SK-N-SH (cell line): Measurements from ENCODE around the gene MAP7. TPM values are rescaled to one million over a fixed set of nuclear protein-coding genes. Genes with fewer than 3 reads are reported as not detected.
A peak's percentile ranks its signal among the peaks of the same experiment; 100 is the strongest.

Experiments used
- CTCF ChIA-PET: fragments of 300-600, 350-600 bp; formaldehyde crosslinking; extraction: SDS; loops from one replicate; lab custom pipeline; 2021; lab: Yijun Ruan, JAX
- POLR2A ChIA-PET: fragments of 350-600 bp; sonication (Branson Sonifier 250); formaldehyde crosslinking; extraction: SDS; loops from one replicate; lab custom pipeline; 2020; ENCODE audit warnings: antibody characterized with exemption, inconsistent platforms; lab: Yijun Ruan, JAX
- DNase-seq: peaks from one replicate; pipeline ENCODE4 v3.0.0; 2012
- H2AFZ ChIP-seq: fragments of 200-600 bp; sonication (generic); 2 replicates; pipeline ENCODE4 v1.8.1; 2016; ENCODE audit warnings: antibody characterized with exemption, mild to moderate bottlenecking, low read depth
- H3F3A ChIP-seq: fragments of 200-600 bp; sonication (generic); replicated peaks from 2 replicates; pipeline ENCODE3; 2016; ENCODE audit warnings: antibody characterized with exemption, mild to moderate bottlenecking; ENCODE audit not compliant: insufficient read depth
- H3K27ac ChIP-seq, 2 experiments: fragments of 200-500 bp in 1 of 2; fragments of 200-600 bp in 1 of 2; sonication (Bioruptor generic) in 1 of 2; sonication (generic), shearing (Covaris generic) in 1 of 2; 2 replicates each; pipeline versions ENCODE4 v1.5.1 to v1.6.1; 2014 to 2016; ENCODE audit warnings: low read depth in 2 of 2, inconsistent platforms in 1 of 2, low read length in 1 of 2, mild to moderate bottlenecking in 1 of 2, mixed read lengths in 1 of 2
- H3K27me3 ChIP-seq: fragments of 200-600 bp; sonication (generic), shearing (Covaris generic); 2 replicates; pipeline ENCODE4 v1.6.1; 2016; ENCODE audit warnings: mixed run types; ENCODE audit not compliant: insufficient read depth
- H3K36me3 ChIP-seq, 2 experiments: fragments of 200-500 bp in 1 of 2; fragments of 200-600 bp in 1 of 2; sonication (Bioruptor generic) in 1 of 2; sonication (generic) in 1 of 2; replicated peaks in 1 of 2; 2 replicates each; pipeline versions ENCODE3 to v1.5.1; 2014 to 2016; ENCODE audit warnings: low read length in 1 of 2, mild to moderate bottlenecking in 1 of 2; ENCODE audit not compliant: insufficient read depth in 2 of 2, control insufficient read depth in 1 of 2
- H3K4me1 ChIP-seq, 2 experiments: fragments of 200-500 bp in 1 of 2; fragments of 200-600 bp in 1 of 2; sonication (Bioruptor generic) in 1 of 2; sonication (generic), shearing (Covaris generic) in 1 of 2; 2 replicates each; pipeline versions ENCODE4 v1.5.1 to v1.6.1; 2014 to 2016; ENCODE audit warnings: low read depth in 1 of 2, low read length in 1 of 2, mixed run types in 1 of 2; ENCODE audit not compliant: insufficient read depth in 2 of 2, control insufficient read depth in 1 of 2
- H3K4me2 ChIP-seq: fragments of 200-600 bp; sonication (generic), shearing (Covaris generic); 2 replicates; pipeline ENCODE4 v1.6.1; 2017; ENCODE audit warnings: mixed run types
- H3K4me3 ChIP-seq, 2 experiments: fragments of 200-500 bp in 1 of 2; fragments of 200-600 bp in 1 of 2; sonication (Bioruptor generic) in 1 of 2; sonication (generic), shearing (Covaris generic) in 1 of 2; 2 replicates each; pipeline versions ENCODE4 v1.5.1 to v1.8.1; 2014 to 2016; ENCODE audit warnings: low read depth in 2 of 2, inconsistent platforms in 1 of 2, low read length in 1 of 2, mild to moderate bottlenecking in 1 of 2, mixed read lengths in 1 of 2, moderate library complexity in 1 of 2
- H3K79me2 ChIP-seq: fragments of 200-600 bp; sonication (generic); 2 replicates; pipeline ENCODE4 v1.8.1; 2017; ENCODE audit warnings: mild to moderate bottlenecking; ENCODE audit not compliant: insufficient read depth
- H3K9ac ChIP-seq: fragments of 200-600 bp; sonication (generic); 2 replicates; pipeline ENCODE4 v1.6.1; 2017; ENCODE audit warnings: mixed run types
- H3K9me2 ChIP-seq: fragments of 200-600 bp; sonication (generic); 2 replicates; pipeline ENCODE4 v1.6.1; 2017; ENCODE audit warnings: mixed run types
- H3K9me3 ChIP-seq: fragments of 200-600 bp; sonication (generic); 2 replicates; pipeline ENCODE4 v1.6.1; 2017; ENCODE audit warnings: mixed run types, mild to moderate bottlenecking, moderate library complexity
- H4K20me1 ChIP-seq: fragments of 200-600 bp; sonication (generic); 2 replicates; pipeline ENCODE4 v1.6.1; 2017; ENCODE audit warnings: mild to moderate bottlenecking, mixed run types; ENCODE audit not compliant: insufficient read depth
- CHD2 ChIP-seq: fragments of 150-350 bp; IDR thresholded peaks from 2 replicates; pipeline ENCODE4 v1.6.1; 2018; ENCODE audit warnings: low read length; ENCODE audit not compliant: partially characterized antibody
- ELF1 ChIP-seq: IDR thresholded peaks from 2 replicates; pipeline ENCODE4 v1.4.0; 2012
- EP300 ChIP-seq, 2 experiments: IDR thresholded peaks; 2 replicates each; pipeline versions ENCODE4 v1.4.0 to v1.6.1; 2012; ENCODE audit warnings: borderline replicate concordance in 1 of 2, low read depth in 1 of 2, low read length in 1 of 2
- EZH2phosphoT487 ChIP-seq: fragments of 200-600 bp; sonication (generic); IDR thresholded peaks from 2 replicates; pipeline ENCODE4 v1.6.1; 2017; ENCODE audit warnings: low read depth, mixed run types, mild to moderate bottlenecking, antibody characterized with exemption, moderate library complexity, borderline replicate concordance
- FOSL2 ChIP-seq: IDR thresholded peaks from 2 replicates; pipeline ENCODE4 v1.4.0; 2012; ENCODE audit warnings: low read depth, mild to moderate bottlenecking, moderate library complexity, borderline replicate concordance
- FOXM1 ChIP-seq: IDR thresholded peaks from 2 replicates; pipeline ENCODE4 v1.4.0; 2012; ENCODE audit warnings: low read depth, mild to moderate bottlenecking
- GABPA ChIP-seq: IDR thresholded peaks from 2 replicates; pipeline ENCODE4 v1.4.0; 2012; ENCODE audit warnings: low read depth, mild to moderate bottlenecking
- GATA2 ChIP-seq: sonication (generic); formaldehyde crosslinking; IDR thresholded peaks from 2 replicates; pipeline ENCODE4 v1.5.0; 2020; ENCODE audit warnings: mild to moderate bottlenecking, missing genetic modification reagents
- JUND ChIP-seq: IDR thresholded peaks from 2 replicates; pipeline ENCODE4 v1.4.0; 2012
- NFIC ChIP-seq: IDR thresholded peaks from 2 replicates; pipeline ENCODE4 v1.4.0; 2012; ENCODE audit warnings: borderline replicate concordance
- PBX3 ChIP-seq: IDR thresholded peaks from 2 replicates; pipeline ENCODE4; 2012
- POLR2AphosphoS5 ChIP-seq: IDR thresholded peaks from 2 replicates; pipeline ENCODE4 v1.6.1; 2012; ENCODE audit warnings: low read depth, low read length
- RAD21 ChIP-seq: IDR thresholded peaks from 2 replicates; pipeline ENCODE4 v1.6.1; 2012; ENCODE audit warnings: mild to moderate bottlenecking, low read length
- RCOR1 ChIP-seq: fragments of 150-350 bp; IDR thresholded peaks from 2 replicates; pipeline ENCODE4 v1.6.1; 2017; ENCODE audit warnings: antibody characterized with exemption, low read length
- RFX5 ChIP-seq: IDR thresholded peaks from 2 replicates; pipeline ENCODE4 v1.6.1; 2012; ENCODE audit warnings: mild to moderate bottlenecking, improper control_type of control experiment, low read length
- RXRA ChIP-seq: IDR thresholded peaks from 2 replicates; pipeline ENCODE4 v1.4.0; 2012; ENCODE audit warnings: low read depth, mild to moderate bottlenecking, borderline replicate concordance
- SMC3 ChIP-seq: IDR thresholded peaks from 2 replicates; pipeline ENCODE4 v1.6.1; 2012; ENCODE audit warnings: low read depth, low read length, improper control_type of control experiment
- TCF12 ChIP-seq: IDR thresholded peaks from 2 replicates; pipeline ENCODE4 v1.4.0; 2012
- TEAD4 ChIP-seq: IDR thresholded peaks from 2 replicates; pipeline ENCODE4 v1.4.0; 2012; ENCODE audit warnings: mild to moderate bottlenecking, borderline replicate concordance; ENCODE audit not compliant: insufficient read depth
- YY1 ChIP-seq: IDR thresholded peaks from 2 replicates; pipeline ENCODE4 v1.4.0; 2012; ENCODE audit warnings: low read depth, mild to moderate bottlenecking
- WGBS: methylation state at CpG from one replicate; pipeline ENCODE4 v1.1.6; 2017; ENCODE audit warnings: low lambda C conversion rate; 5-methylcytosine and 5-hydroxymethylcytosine counted together
- polyA plus RNA-seq, 3 experiments: library from polyadenylated mRNA; depleted of rRNA; stranded (reverse); fragments of >200 nt; gene quantifications; 2 replicates each; pipeline ENCODE4 v1.2.3, GENCODE V29; 2012
- TF ChIP-seq, protein P1 (sequence below): IDR thresholded peaks from 2 replicates; pipeline ENCODE4 v1.6.1; 2012; ENCODE audit warnings: mild to moderate bottlenecking, low read depth, low read length, moderate library complexity

MAP7 gene
- polyA plus RNA-seq, 1 of the 3 experiments (the other 2 are of a cell fraction): 0.76 TPM

DNA sequence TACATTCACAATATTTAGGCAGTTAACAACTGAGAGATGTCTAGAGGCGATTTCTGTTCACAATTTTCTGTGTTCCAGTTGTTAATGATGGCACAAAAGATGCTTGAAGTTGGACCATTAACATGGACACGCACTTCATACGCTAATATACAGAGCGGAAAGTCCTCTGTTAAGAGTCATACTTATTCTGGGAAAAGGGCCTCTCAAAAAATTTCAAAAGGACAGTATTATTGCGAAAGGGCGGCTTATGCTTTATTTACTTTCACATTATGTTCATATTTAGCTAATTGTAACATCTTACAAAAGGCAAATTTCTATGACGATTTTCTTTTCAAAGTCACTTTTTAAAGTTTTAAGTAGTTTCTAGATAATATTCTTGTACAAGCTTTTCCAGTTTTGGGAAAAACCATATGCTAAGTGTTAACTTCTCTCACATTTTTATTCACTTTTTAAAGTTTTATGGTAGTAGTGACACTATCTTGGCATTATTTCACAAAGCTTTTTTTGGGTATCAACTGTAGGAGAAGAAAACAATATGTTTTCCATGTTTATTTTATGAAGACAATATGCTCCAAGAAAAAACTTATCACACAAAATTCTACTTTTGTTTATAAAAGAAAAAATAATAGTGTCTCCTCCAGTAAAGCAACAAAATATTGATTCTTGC is 62.3 kb downstream of the MAP7 start (continued):
- no peak for TF ChIP-seq JUND
- no peak for TF ChIP-seq ELF1
- TF ChIP-seq POLR2AphosphoS5: no peak
- no peak for TF ChIP-seq RXRA
- TF ChIP-seq YY1: no peak
- no peak for TF ChIP-seq TCF12

DNA sequence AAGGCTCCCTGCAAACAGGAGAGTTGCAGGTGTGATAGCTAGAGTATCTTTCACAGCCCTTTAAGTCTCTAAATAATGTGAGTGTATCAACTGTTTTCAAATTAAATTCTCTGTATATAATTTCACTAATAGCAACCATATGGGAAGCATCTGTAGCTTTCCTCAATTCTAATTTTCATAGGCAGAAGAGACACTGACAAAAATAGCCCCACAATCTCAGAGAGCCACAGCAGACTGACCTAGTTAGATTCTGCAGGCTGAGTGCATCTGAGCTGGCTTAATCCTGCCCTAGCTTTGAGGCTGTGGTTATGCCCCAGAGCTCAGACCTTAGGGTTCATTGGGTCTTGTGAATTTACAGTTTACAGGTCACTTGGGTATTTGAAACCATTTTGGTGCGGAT is 63.9 kb downstream of the MAP7 start:
- ChIA-PET POLR2A (interaction anchor here (0.9 to 1.1 kb wide), 2 partner anchors 11 to 40 kb away, joined by 3 to 4 read pairs; no protein-coding TSS in a partner anchor), CTCF (interaction anchor here (1.5 kb wide), 1 partner anchor 61 kb away, joined by 7 read pairs; no protein-coding TSS in a partner anchor)
- Histone ChIP-seq H3K4me3 (no peak overlapping the region), H3K4me1 (peaks cover 0 to 19% of the 10 kb centered on the region in 2 experiments; a peak in 2 of 4 replicates), H4K20me1 (no peaks in the 10 kb centered on the region), H3K9me2 (no peaks in the 10 kb centered on the region), H3K27me3 (no peaks in the 10 kb centered on the region), H3K4me2 (no peak overlapping the region), H3K9me3 (no peaks in the 10 kb centered on the region), H3K27ac (peak overlapping the region in 1 of 2 experiments; percentile 86; a peak in 2 of 4 replicates), H3K79me2 (no peaks in the 10 kb centered on the region)
- peak; percentile 66 for DNase-seq
- TF ChIP-seq RFX5 (no peak), NFIC (no peak), GATA2 (CRISPR knock-in tag) (peak; percentile 26; the same call in 1 of the 2 replicates), PBX3 (no peak), EZH2phosphoT487 (no peak), FOXM1 (no peak), RCOR1 (peak; percentile 86), RAD21 (peak; percentile 39), POLR2AphosphoS5 (no peak), CHD2 (peak; percentile 58)
- TF ChIP-seq, all 33 proteins: peak for 4
- Histone ChIP-seq H3K9ac (no peak overlapping the region), H3F3A (no peaks in the 10 kb centered on the region), H2AFZ (no peak overlapping the region), H3K36me3 (no peaks in the 10 kb centered on the region)
- 26% methylated on average over 1 of the region's 1 CpG for WGBS

- H3F3A ChIP-seq: no peaks in the 10 kb centered on the region
- no peaks in the 10 kb centered on the region for H3K9me3 ChIP-seq
- H3K36me3 ChIP-seq: no peaks in the 10 kb centered on the region
- no peaks in the 10 kb centered on the region for H4K20me1 ChIP-seq
- no peak overlapping the region for H3K4me3 ChIP-seq
- no peaks in the 10 kb centered on the region for H3K27me3 ChIP-seq
- CTCF ChIA-PET: interaction anchor here (1.2 kb wide), 1 partner anchor 63 kb away, joined by 4 read pairs; no protein-coding TSS in a partner anchor
- H3K9ac ChIP-seq: no peak overlapping the region
- H3K9me2 ChIP-seq: no peaks in the 10 kb centered on the region
- WGBS: 97% methylated on average over 3 of the region's 3 CpGs
- POLR2A ChIA-PET: no interaction called here
- no peak overlapping the region for H3K4me2 ChIP-seq
- DNase-seq: no peak
- no peak overlapping the region for H2AFZ ChIP-seq
- no peaks in the 10 kb centered on the region for H3K79me2 ChIP-seq
- H3K4me1 ChIP-seq: peaks cover 0 to 9% of the 10 kb centered on the region in 2 experiments; a peak in 2 of 4 replicates
- no peak overlapping the region for H3K27ac ChIP-seq
- no peak for TF ChIP-seq EZH2phosphoT487
- TF ChIP-seq GABPA: no peak
- no peak for TF ChIP-seq EP300 (IDR thresholded peaks at IDR 0.05; ENCODE audit: borderline replicate concordance in 1 of 2, low read depth in 1 of 2, low read length in 1 of 2)
- TF ChIP-seq, protein P1, sequence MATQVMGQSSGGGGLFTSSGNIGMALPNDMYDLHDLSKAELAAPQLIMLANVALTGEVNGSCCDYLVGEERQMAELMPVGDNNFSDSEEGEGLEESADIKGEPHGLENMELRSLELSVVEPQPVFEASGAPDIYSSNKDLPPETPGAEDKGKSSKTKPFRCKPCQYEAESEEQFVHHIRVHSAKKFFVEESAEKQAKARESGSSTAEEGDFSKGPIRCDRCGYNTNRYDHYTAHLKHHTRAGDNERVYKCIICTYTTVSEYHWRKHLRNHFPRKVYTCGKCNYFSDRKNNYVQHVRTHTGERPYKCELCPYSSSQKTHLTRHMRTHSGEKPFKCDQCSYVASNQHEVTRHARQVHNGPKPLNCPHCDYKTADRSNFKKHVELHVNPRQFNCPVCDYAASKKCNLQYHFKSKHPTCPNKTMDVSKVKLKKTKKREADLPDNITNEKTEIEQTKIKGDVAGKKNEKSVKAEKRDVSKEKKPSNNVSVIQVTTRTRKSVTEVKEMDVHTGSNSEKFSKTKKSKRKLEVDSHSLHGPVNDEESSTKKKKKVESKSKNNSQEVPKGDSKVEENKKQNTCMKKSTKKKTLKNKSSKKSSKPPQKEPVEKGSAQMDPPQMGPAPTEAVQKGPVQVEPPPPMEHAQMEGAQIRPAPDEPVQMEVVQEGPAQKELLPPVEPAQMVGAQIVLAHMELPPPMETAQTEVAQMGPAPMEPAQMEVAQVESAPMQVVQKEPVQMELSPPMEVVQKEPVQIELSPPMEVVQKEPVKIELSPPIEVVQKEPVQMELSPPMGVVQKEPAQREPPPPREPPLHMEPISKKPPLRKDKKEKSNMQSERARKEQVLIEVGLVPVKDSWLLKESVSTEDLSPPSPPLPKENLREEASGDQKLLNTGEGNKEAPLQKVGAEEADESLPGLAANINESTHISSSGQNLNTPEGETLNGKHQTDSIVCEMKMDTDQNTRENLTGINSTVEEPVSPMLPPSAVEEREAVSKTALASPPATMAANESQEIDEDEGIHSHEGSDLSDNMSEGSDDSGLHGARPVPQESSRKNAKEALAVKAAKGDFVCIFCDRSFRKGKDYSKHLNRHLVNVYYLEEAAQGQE: no peak
- no peak for TF ChIP-seq YY1
- no peak for TF ChIP-seq FOSL2
- no peak for TF ChIP-seq TCF12
- no peak for TF ChIP-seq SMC3
- no peak for TF ChIP-seq CHD2
- TF ChIP-seq JUND: no peak
- no peak for TF ChIP-seq POLR2AphosphoS5
- TF ChIP-seq TEAD4: no peak
Measured at GRCh38 chr6:136483906-136484305, 66.3 kb downstream of the MAP7 start.
